Endothelial cell of umbilical vein (primary cell): Measurements from ENCODE around the gene KIF26B. TPM values are rescaled to one million over a fixed set of nuclear protein-coding genes. Genes with fewer than 3 reads are reported as not detected.

Experiments used
- BruUV-seq: library from RNA; stranded (reverse); fragments of 400-500 nt; replicated peaks from 2 replicates; lab custom pipeline; 2021; lab: Mats Ljungman, UMichigan
- CTCF ChIA-PET: fragments of 300-600, 350-600 bp; sonication (Branson Sonifier 250); formaldehyde crosslinking; loops from one replicate; lab custom pipeline; 2021; ENCODE audit warnings: antibody characterized with exemption, inconsistent platforms; lab: Charles Lee
- POLR2A ChIA-PET: fragments of 300-600, 350-600 bp; sonication (Branson Sonifier 250); formaldehyde crosslinking; loops from one replicate; lab custom pipeline; 2021; ENCODE audit warnings: antibody characterized with exemption, inconsistent platforms; lab: Charles Lee
- DNase-seq: peaks from one replicate; pipeline ENCODE4 v3.0.0-alpha.2; 2011; ENCODE audit warnings: low read depth, low spot score
- FAIRE-seq: peaks from 2 replicates; lab custom pipeline; 2011; peaks lifted over from hg19 to GRCh38; lab: Jason Lieb, UNC
- H2AFZ ChIP-seq: 2 replicates; pipeline ENCODE4 v1.6.0; 2012; ENCODE audit warnings: low read depth, low read length, control low read depth, inconsistent platforms
- H3K27ac ChIP-seq: 2 replicates; pipeline ENCODE4 v1.5.1; 2011; ENCODE audit warnings: low read depth, mild to moderate bottlenecking, control low read depth, low read length, moderate library complexity; ENCODE audit not compliant: insufficient read depth
- H3K27me3 ChIP-seq, 2 experiments: 2 replicates each; pipeline versions ENCODE4 v1.6.0 to v1.6.1; 2011; ENCODE audit warnings: low read length in 2 of 2, mixed read lengths in 1 of 2; ENCODE audit not compliant: control insufficient read depth in 2 of 2, insufficient read depth in 2 of 2
- H3K36me3 ChIP-seq, 2 experiments: 2 replicates in 1 of 2; 3 replicates in 1 of 2; pipeline ENCODE4 v1.5.1; 2011; ENCODE audit warnings: low read length in 2 of 2, mild to moderate bottlenecking in 1 of 2, moderate library complexity in 1 of 2; ENCODE audit not compliant: control insufficient read depth in 2 of 2, insufficient read depth in 2 of 2; ENCODE audit errors: extremely low read depth in 1 of 2
- H3K4me1 ChIP-seq: 3 replicates; pipeline ENCODE4 v1.5.1; 2011; ENCODE audit warnings: mild to moderate bottlenecking, low read length; ENCODE audit not compliant: control insufficient read depth, insufficient read depth; ENCODE audit errors: extremely low read depth
- H3K4me2 ChIP-seq: 2 replicates; pipeline ENCODE4 v1.6.1; 2011; ENCODE audit warnings: low read length, control low read depth, mixed read lengths; ENCODE audit not compliant: insufficient read depth
- H3K4me3 ChIP-seq, 3 experiments: fragments of 200-600 bp in 1 of 3; sonication (generic), shearing (Covaris generic) in 1 of 3; replicated peaks in 1 of 3; 2 replicates each; pipeline ENCODE4 v1.5.1; 2011 to 2016; ENCODE audit warnings: control low read depth in 3 of 3, low read length in 3 of 3, mild to moderate bottlenecking in 2 of 3, inconsistent platforms in 1 of 3, low read depth in 1 of 3, moderate library complexity in 1 of 3; ENCODE audit not compliant: insufficient read depth in 1 of 3
- H3K79me2 ChIP-seq: 2 replicates; pipeline ENCODE4 v1.6.0; 2012; ENCODE audit warnings: low read length, inconsistent platforms; ENCODE audit not compliant: control insufficient read depth, insufficient read depth
- H3K9ac ChIP-seq: replicated peaks from 2 replicates; pipeline ENCODE3; 2011; ENCODE audit warnings: low read length, control low read depth; ENCODE audit not compliant: insufficient read depth; ENCODE audit errors: extremely low read depth
- H3K9me1 ChIP-seq: replicated peaks from 3 replicates; pipeline ENCODE4 v1.6.0; 2011; ENCODE audit warnings: mild to moderate bottlenecking, low read length; ENCODE audit not compliant: control insufficient read depth, insufficient read depth; ENCODE audit errors: extremely low read depth
- H3K9me3 ChIP-seq: replicated peaks from 2 replicates; pipeline ENCODE4 v1.5.1; 2012; ENCODE audit warnings: low read length, inconsistent platforms; ENCODE audit not compliant: control insufficient read depth, insufficient read depth
- H4K20me1 ChIP-seq: replicated peaks from 2 replicates; pipeline ENCODE3; 2011; ENCODE audit warnings: mild to moderate bottlenecking, low read length; ENCODE audit not compliant: control insufficient read depth, insufficient read depth; ENCODE audit errors: extremely low read depth
- FOS ChIP-seq: IDR thresholded peaks from 2 replicates; pipeline ENCODE4 v1.6.1; 2011; ENCODE audit warnings: mild to moderate bottlenecking, low read length, moderate library complexity, borderline replicate concordance; ENCODE audit not compliant: insufficient read depth
- GATA2 ChIP-seq: IDR thresholded peaks from 2 replicates; pipeline ENCODE4 v1.7.0; 2011; ENCODE audit warnings: low read depth, mild to moderate bottlenecking, moderate library complexity, mixed read lengths, low read length; ENCODE audit not compliant: insufficient read length, insufficient read depth
- JUN ChIP-seq: IDR thresholded peaks from 2 replicates; pipeline ENCODE4 v1.6.1; 2011; ENCODE audit warnings: borderline replicate concordance, low read depth; ENCODE audit not compliant: insufficient read length, insufficient read depth
- MYC ChIP-seq: IDR thresholded peaks from one replicate; pipeline ENCODE4 v1.6.1; 2011; ENCODE audit warnings: mild to moderate bottlenecking, low read depth, low read length
- POLR2A ChIP-seq: IDR thresholded peaks from 2 replicates; pipeline ENCODE4 v1.6.1; 2012; ENCODE audit warnings: low read depth, mild to moderate bottlenecking, control low read depth, low read length
- POLR2AphosphoS5 ChIP-seq: IDR thresholded peaks from 2 replicates; pipeline ENCODE4 v1.6.1; 2012; ENCODE audit warnings: low read depth, mild to moderate bottlenecking, control low read depth, low read length, moderate library complexity; ENCODE audit not compliant: insufficient read depth
- dilution Hi-C: fragments of 300-500 bp; cut with MboI; formaldehyde crosslinking; loops from one replicate; pipeline ENCODE4 v1.15.0; 2019; ENCODE audit warnings: low sequenced_read_pairs; ENCODE audit not compliant: extremely low pct_ligation_motif_present
- intact Hi-C: fragments of 100-400 bp; cut with micrococcal nuclease; formaldehyde crosslinking; loops from one replicate; pipeline ENCODE4 v1.10.0; 2022
- polyA plus RNA-seq, 4 experiments: library from polyadenylated mRNA; depleted of rRNA in 3 of 4; stranded (reverse) in 3 of 4; unstranded in 1 of 4; fragments of >200 nt; gene quantifications; 2 replicates each; pipeline versions ENCODE4 v1.2.1 to v1.2.3, GENCODE V29; 2011 to 2012; ENCODE audit warnings: missing spikeins in 1 of 4
- total RNA-seq: library from RNA; stranded (reverse); gene quantifications from 2 replicates; pipeline ENCODE4 v1.2.3, GENCODE V29; 2021
- TF ChIP-seq, protein P1 (sequence below): IDR thresholded peaks from 2 replicates; pipeline ENCODE4 v1.6.1; 2011; ENCODE audit not compliant: insufficient read depth, insufficient read length
- TF ChIP-seq, protein P2 (sequence below), 2 donors: IDR thresholded peaks; 1 replicate in 1 of 2; 2 replicates in 1 of 2; pipeline ENCODE4 v1.5.1; 2011; ENCODE audit warnings: low read length in 2 of 2, mild to moderate bottlenecking in 2 of 2, moderate library complexity in 2 of 2, control low read depth in 1 of 2, inconsistent platforms in 1 of 2, low read depth in 1 of 2; ENCODE audit not compliant: insufficient read depth in 1 of 2; ENCODE audit errors: extremely low read depth in 1 of 2

Gene KIF26B
- total and polyA plus RNA-seq, 2 donors (not counting 3 experiments of a cell fraction or from before 2014, with no cell fraction given), result 0.04 to 0.49 TPM

DNA sequence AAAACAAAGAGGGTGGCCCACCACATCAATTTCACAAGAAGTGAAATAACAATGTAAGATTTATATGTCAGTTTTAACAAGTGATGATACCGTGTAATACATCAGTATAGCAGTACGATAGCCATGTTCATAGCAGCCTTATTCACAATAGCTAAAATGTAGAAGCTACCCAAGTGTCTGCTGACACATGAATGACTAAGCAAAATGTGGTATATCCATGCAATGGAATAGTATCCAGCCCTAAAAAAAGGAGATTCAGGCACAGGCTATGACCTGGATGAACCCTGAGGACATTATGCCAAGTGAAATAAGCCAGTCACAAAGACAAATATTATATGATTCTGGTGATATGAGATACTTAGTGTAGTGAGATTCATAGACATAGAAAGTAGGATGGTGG lies 18.0 kb downstream of the KIF26B start:
- FAIRE-seq (no peak), DNase-seq (no peak)
- no peaks in the 10 kb centered on the region for H3K4me1 ChIP-seq
- ChIA-PET CTCF (no interaction called here), POLR2A (no interaction called here)
- no peak overlapping the region for H3K4me2 ChIP-seq
- no peaks in the 10 kb centered on the region for H3K9me1 ChIP-seq
- H3K36me3 ChIP-seq, result no peaks in the 10 kb centered on the region
- H3K79me2 ChIP-seq, result no peaks in the 10 kb centered on the region
- no peak overlapping the region for H2AFZ ChIP-seq
- H3K27me3 ChIP-seq, result peaks cover 0 to 2% of the 10 kb centered on the region in 2 experiments
- dilution Hi-C loops (no loop called here), intact Hi-C loops (no loop called here)
- no peaks in the 10 kb centered on the region for H3K9me3 ChIP-seq
- BruUV-seq, result no TSS peak
- H3K4me3 ChIP-seq, result no peak overlapping the region
- no peak overlapping the region for H3K9ac ChIP-seq
- H3K27ac ChIP-seq, result no peak overlapping the region
- H4K20me1 ChIP-seq, result no peaks in the 10 kb centered on the region
- TF ChIP-seq JUN (no peak), FOS (no peak), POLR2A (no peak)
- TF ChIP-seq, protein P1, sequence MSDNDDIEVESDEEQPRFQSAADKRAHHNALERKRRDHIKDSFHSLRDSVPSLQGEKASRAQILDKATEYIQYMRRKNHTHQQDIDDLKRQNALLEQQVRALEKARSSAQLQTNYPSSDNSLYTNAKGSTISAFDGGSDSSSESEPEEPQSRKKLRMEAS, result no peak

DNA sequence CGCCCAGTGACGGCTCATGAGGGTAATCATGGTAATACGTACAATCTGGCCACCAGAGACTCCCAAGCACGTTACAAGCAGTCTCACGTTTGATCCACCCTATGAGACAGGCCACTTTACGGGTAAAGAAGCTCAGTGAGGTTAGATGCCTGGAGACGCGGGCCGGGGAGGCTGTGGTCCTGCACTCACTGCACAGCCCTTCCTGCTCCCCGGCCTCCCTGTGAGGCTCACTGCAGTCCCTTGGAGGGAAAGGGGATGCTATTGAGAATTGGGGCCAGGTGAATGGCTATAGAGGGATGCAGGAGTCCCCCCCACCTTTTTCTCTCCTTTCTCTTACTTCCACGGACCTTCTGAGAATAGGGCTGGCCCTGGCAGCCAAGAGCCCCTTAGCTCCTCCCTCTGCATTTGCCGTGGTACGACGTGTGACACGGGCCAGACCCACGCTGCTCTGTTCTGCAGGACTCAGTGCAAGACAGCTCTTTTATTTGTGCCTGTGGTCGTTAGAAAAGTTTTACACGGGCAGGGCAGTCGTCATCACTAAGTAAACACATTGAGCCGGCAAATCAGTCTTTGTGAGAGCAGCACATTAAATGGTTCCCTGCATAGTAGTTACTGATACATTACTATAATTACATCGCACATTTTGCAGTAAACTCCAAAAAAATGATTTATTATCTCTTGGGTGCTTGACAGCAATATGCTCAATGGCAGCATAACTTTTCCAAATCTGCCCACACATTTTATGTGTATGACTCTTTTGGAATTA lies 18.8 kb downstream of the KIF26B start:
- H3K36me3 ChIP-seq, result no peaks in the 10 kb centered on the region
- H3K79me2 ChIP-seq, result no peaks in the 10 kb centered on the region
- H3K9me3 ChIP-seq, result no peaks in the 10 kb centered on the region
- dilution Hi-C loops (no loop called here), intact Hi-C loops (no loop called here)
- H2AFZ ChIP-seq, result no peak overlapping the region
- H3K4me3 ChIP-seq, result no peak overlapping the region
- no peak overlapping the region for H3K4me2 ChIP-seq
- TF ChIP-seq GATA2 (no peak), FOS (no peak), MYC (no peak), JUN (no peak), POLR2AphosphoS5 (no peak), POLR2A (no peak)
- TF ChIP-seq, protein P2, sequence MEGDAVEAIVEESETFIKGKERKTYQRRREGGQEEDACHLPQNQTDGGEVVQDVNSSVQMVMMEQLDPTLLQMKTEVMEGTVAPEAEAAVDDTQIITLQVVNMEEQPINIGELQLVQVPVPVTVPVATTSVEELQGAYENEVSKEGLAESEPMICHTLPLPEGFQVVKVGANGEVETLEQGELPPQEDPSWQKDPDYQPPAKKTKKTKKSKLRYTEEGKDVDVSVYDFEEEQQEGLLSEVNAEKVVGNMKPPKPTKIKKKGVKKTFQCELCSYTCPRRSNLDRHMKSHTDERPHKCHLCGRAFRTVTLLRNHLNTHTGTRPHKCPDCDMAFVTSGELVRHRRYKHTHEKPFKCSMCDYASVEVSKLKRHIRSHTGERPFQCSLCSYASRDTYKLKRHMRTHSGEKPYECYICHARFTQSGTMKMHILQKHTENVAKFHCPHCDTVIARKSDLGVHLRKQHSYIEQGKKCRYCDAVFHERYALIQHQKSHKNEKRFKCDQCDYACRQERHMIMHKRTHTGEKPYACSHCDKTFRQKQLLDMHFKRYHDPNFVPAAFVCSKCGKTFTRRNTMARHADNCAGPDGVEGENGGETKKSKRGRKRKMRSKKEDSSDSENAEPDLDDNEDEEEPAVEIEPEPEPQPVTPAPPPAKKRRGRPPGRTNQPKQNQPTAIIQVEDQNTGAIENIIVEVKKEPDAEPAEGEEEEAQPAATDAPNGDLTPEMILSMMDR (IDR thresholded peaks at IDR 0.05; ENCODE audit: extremely low read depth in 1 of 2, insufficient read depth in 1 of 2, low read depth in 1 of 2, low read length in 2 of 2), result no peak
- TF ChIP-seq, protein P1, result no peak
- ChIA-PET CTCF (no interaction called here), POLR2A (no interaction called here)
- DNase-seq (no peak), FAIRE-seq (no peak)
- H3K9me1 ChIP-seq, result no peaks in the 10 kb centered on the region
- no peak overlapping the region for H3K9ac ChIP-seq
- no peaks in the 10 kb centered on the region for H3K4me1 ChIP-seq
- BruUV-seq, result no TSS peak
- no peak overlapping the region for H3K27ac ChIP-seq
- no peaks in the 10 kb centered on the region for H4K20me1 ChIP-seq
- no peaks in the 10 kb centered on the region for H3K27me3 ChIP-seq
